Calu3 (cell line): ENCODE results near the gene ADPRHL1. TPM values are rescaled to one million over a fixed set of nuclear protein-coding genes. Genes with fewer than 3 reads are reported as not detected.

ENCODE experiments used
- BruUV-seq: library from RNA; stranded (reverse); fragments of 400-500 nt; replicated peaks from 2 replicates; lab custom pipeline; 2021; lab: Mats Ljungman, UMichigan
- CTCF ChIA-PET: fragments of 300-600 bp; sonication (Branson Sonifier 250); formaldehyde crosslinking; loops from one replicate; lab custom pipeline; 2022; ENCODE audit warnings: antibody characterized with exemption; lab: Charles Lee
- DNase-seq: peaks from one replicate; pipeline ENCODE4 v3.0.0; 2022
- H3K27ac Mint-ChIP-seq: one replicate; pipeline ENCODE4 v1.8.0; 2022; ENCODE audit warnings: mixed read lengths; ENCODE audit not compliant: unreplicated experiment
- H3K27me3 Mint-ChIP-seq: one replicate; pipeline ENCODE4 v1.8.0; 2022; ENCODE audit warnings: mixed read lengths; ENCODE audit not compliant: unreplicated experiment
- H3K36me3 Mint-ChIP-seq: one replicate; pipeline ENCODE4 v1.8.0; 2022; ENCODE audit warnings: mild to moderate bottlenecking, moderate library complexity, mixed read lengths; ENCODE audit not compliant: insufficient read depth, unreplicated experiment
- H3K4me1 Mint-ChIP-seq: one replicate; pipeline ENCODE4 v1.8.0; 2022; ENCODE audit warnings: mild to moderate bottlenecking, low read depth, mixed read lengths; ENCODE audit not compliant: unreplicated experiment
- H3K4me3 Mint-ChIP-seq: one replicate; pipeline ENCODE4 v1.8.0; 2022; ENCODE audit warnings: mild to moderate bottlenecking, low read depth, moderate library complexity, mixed read lengths; ENCODE audit not compliant: unreplicated experiment
- H3K9me3 Mint-ChIP-seq: one replicate; pipeline ENCODE4 v1.8.0; 2022; ENCODE audit warnings: low read depth, mixed read lengths; ENCODE audit not compliant: unreplicated experiment
- intact Hi-C: fragments of 100-400 bp; cut with micrococcal nuclease; formaldehyde crosslinking; loops from one replicate; pipeline ENCODE4 v1.10.0; 2022; ENCODE audit not compliant: unreplicated experiment
- total RNA-seq: library from RNA; stranded (reverse); gene quantifications from 2 replicates; pipeline ENCODE4 v1.2.3, GENCODE V29; 2022
- TF ChIP-seq, protein P1 (sequence below): fragments of 200-600 bp; IDR thresholded peaks from one replicate; pipeline ENCODE4 v1.8.0; 2022; ENCODE audit warnings: antibody characterized with exemption; ENCODE audit not compliant: unreplicated experiment

Gene ADPRHL1
- total RNA-seq, 1 experiment from 2014 or later: 2.0 TPM

DNA sequence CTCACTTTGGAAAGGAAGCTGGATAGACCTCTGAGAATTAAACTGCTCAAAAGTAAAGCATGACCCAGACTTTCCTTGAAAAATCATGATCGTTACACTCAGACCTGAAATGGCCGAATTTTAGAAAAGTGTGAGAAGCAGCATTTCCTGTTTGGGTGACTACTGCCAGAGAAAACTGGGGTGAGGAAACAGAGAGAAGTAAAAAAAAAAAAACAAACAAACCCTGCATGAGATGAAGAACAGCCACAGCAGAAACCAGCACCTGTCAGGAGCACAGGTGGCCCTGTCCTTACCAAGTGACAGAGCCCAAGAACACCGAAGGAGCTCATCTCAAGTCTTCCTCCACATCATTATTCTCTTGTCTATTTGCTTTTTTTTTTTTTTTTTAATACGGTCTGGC is 12.0 kb upstream of the ADPRHL1 start:
- Mint-ChIP-seq H3K4me1 (no peaks in the 10 kb centered on the region), H3K9me3 (no peaks in the 10 kb centered on the region), H3K27me3 (no peaks in the 10 kb centered on the region), H3K4me3 (no peak overlapping the region), H3K27ac (no peak overlapping the region), H3K36me3 (no peaks in the 10 kb centered on the region)
- TF ChIP-seq, protein P1, sequence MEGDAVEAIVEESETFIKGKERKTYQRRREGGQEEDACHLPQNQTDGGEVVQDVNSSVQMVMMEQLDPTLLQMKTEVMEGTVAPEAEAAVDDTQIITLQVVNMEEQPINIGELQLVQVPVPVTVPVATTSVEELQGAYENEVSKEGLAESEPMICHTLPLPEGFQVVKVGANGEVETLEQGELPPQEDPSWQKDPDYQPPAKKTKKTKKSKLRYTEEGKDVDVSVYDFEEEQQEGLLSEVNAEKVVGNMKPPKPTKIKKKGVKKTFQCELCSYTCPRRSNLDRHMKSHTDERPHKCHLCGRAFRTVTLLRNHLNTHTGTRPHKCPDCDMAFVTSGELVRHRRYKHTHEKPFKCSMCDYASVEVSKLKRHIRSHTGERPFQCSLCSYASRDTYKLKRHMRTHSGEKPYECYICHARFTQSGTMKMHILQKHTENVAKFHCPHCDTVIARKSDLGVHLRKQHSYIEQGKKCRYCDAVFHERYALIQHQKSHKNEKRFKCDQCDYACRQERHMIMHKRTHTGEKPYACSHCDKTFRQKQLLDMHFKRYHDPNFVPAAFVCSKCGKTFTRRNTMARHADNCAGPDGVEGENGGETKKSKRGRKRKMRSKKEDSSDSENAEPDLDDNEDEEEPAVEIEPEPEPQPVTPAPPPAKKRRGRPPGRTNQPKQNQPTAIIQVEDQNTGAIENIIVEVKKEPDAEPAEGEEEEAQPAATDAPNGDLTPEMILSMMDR: no peak
- BruUV-seq: no TSS peak
- intact Hi-C loops: no loop called here
- no peak for DNase-seq
- CTCF ChIA-PET: interaction anchor here (0.6 kb wide), 1 partner anchor 19 kb away, joined by 5 read pairs; no protein-coding TSS in a partner anchor

GRCh38 chr13:113464476-113464875 is 11.2 kb upstream of the ADPRHL1 start:
- no TSS peak for BruUV-seq
- CTCF ChIA-PET: no interaction called here
- TF ChIP-seq, protein P1: no peak
- DNase-seq: no peak
- H3K27ac Mint-ChIP-seq: no peak overlapping the region
- no peaks in the 10 kb centered on the region for H3K4me1 Mint-ChIP-seq
- no peaks in the 10 kb centered on the region for H3K9me3 Mint-ChIP-seq
- H3K4me3 Mint-ChIP-seq: no peak overlapping the region
- intact Hi-C loops: no loop called here
- H3K36me3 Mint-ChIP-seq: no peaks in the 10 kb centered on the region
- H3K27me3 Mint-ChIP-seq: no peaks in the 10 kb centered on the region

GRCh38 chr13:113461022-113461751 is 7.9 kb upstream of the ADPRHL1 start:
- H3K4me3 Mint-ChIP-seq: no peak overlapping the region
- no TSS peak for BruUV-seq
- H3K27me3 Mint-ChIP-seq: no peaks in the 10 kb centered on the region
- intact Hi-C loops: no loop called here
- TF ChIP-seq, protein P1: no peak
- H3K36me3 Mint-ChIP-seq: no peaks in the 10 kb centered on the region
- no peaks in the 10 kb centered on the region for H3K4me1 Mint-ChIP-seq
- no peaks in the 10 kb centered on the region for H3K9me3 Mint-ChIP-seq
- H3K27ac Mint-ChIP-seq: no peak overlapping the region
- CTCF ChIA-PET: no interaction called here
- DNase-seq: no peak

DNA sequence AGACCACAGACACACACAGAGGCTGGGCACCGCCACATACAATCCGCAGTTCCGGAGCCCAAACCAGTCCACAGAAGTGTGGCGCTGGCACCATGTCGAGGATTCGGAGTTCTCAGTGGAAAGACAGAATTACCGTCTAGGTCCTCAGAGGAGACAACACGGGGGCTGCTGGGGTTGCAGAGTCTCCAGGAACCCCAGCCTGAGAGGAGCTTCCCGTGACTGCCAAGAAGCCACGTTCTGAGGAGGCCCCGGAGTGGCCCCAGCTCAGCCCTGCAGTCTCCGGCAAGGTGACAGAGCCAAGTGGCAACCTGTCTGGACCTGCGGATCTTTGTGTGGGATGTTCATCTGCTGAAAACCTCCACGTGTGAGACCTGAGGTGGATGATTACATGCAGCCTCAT is 7.3 kb upstream of the ADPRHL1 start:
- Mint-ChIP-seq H3K27ac (no peak overlapping the region), H3K9me3 (no peaks in the 10 kb centered on the region), H3K4me3 (no peak overlapping the region), H3K36me3 (no peaks in the 10 kb centered on the region), H3K27me3 (no peaks in the 10 kb centered on the region), H3K4me1 (no peaks in the 10 kb centered on the region)
- no TSS peak for BruUV-seq
- CTCF ChIA-PET: no interaction called here
- intact Hi-C loops: no loop called here
- TF ChIP-seq, protein P1: no peak
- no peak for DNase-seq
